Measurements from ENCODE around the gene ALX4.
A peak's percentile ranks its signal among the peaks of the same experiment; 100 is the strongest.

Gene ALX4

GRCh38 chr11:44309478-44310205 is at the start of gene ALX4:
Gene ALX4, minus strand, starts transcription at chr11:44310139. Its CDS starts 77 bp downstream, at chr11:44310062.
- DNase-seq = peak in 1 of 2 experiments; percentile 11

DNA sequence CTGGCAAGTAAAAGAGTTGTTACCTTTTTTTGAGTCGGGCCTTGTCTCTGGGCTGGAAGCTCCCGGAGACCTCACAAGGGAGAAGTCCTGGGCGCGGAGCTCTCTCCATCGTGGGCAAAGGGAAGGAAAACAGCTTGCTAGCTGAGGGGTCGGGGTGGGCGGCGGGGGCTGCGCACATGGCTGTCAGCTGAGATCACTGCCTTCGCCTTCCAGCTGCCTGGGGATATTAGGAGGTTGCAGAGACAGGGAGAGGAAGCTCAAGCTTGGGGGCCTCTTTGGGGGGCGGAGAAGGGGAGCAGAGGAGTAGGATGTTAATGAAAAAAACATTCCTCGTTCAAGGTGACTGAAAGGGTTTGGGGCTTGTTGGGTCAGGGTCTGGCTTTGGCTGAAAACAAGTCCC is 49.2 kb upstream of the ALX4 start:
- DNase-seq = no peak

DNA sequence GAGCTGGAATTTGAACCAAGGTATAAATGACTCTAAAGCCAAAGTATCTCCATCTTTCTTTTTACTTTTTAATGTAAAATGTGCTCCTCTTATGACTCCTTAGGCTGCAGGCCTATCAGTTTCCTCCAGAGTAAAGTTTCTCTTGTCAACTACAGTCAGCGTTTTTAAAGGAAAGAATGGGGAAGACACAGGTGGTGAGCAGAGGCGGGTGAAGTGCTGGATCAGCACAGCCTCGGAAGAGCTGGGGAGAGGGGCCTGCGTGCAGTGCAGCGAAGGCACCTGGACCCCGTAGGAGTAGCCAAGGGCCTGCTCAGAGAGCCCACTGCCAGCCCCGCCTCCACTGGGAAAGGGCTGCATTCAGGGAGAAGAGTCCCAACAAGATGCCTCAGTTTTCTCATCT is 48.8 kb upstream of the ALX4 start:
- DNase-seq = no peak

GRCh38 chr11:44357711-44358110 is 47.8 kb upstream of the ALX4 start:
- DNase-seq = no peak

DNA sequence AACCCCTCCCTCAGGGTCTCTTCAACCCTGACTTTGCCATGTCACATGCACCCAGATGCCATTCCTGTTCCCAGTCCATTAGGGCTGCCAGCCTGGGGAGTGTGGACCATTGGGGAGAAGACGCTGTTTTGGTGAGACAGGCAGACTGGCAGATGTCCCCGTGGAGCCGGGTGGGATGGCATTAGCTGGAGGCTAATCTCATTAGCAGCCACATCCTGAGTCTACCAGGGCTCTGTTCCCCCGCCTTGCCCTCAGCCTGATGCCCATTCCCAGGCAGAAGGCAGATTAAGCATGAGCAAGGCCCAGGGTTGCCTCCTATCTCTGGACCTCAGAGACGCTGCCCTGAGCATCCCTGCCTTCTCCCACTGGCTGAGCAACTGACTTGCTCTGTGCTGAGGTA is 46.4 kb upstream of the ALX4 start:
- DNase-seq = no peak

DNA sequence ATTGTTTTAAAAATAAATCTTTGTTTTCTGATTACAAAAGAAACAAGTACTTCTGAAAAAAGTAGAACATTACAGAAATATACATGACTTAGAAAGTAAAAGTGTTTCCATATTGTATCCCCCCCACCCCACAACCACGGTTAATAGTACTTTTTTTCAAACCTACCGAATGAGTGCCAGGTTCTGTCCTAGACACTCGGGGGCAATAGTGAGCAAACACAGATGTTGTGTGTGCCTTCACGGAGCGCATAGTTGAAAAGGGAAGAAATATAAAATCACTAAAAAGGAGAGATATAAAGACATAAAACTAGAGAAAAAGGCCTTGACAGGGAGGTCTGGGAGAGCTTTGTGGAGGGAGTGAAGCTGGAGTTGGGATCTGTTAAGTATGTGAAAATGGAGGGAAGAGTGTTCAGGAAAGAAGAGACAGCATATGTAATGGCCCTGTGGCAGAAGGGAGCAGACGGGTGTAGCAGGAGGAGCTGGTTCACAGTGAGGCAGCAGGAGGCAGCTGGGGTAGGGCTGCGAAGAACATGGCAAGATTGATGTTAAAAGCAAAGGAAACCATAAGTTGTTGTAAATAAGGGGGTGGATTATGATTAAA is 42.1 kb upstream of the ALX4 start:
- peak; percentile 7 to 18 for DNase-seq

DNA sequence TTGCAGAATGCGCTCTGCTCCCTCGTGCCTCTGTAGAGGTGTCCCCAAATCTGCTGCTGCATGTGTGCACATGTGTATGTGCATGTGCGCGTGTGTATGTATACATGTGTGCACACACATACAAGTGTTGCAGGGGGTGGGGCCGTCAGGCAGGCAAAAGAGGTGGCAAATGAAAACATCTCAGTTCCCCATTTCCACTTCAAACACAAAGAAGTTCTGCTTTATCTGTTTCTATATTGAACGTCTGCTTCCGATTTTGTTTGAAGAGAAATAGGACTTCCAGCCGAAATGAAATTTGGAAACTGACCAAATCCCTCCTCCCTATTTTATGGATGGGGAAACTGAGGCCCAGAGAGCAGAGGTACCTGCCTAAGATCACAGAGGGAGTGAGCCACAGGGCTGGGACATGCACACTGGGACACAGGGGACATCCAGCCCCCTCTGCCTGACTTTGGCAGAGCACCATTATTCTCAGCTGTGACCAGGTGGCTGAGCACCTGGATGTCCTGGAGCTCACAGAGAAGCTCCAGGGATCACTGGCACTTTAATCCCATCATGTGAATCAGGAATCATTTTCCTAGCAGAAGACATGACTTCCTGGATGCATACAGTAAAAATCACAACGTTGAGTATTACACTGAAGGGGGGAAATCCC is 41.2 kb upstream of the ALX4 start:
- peak in 1 of 2 experiments; percentile 6 for DNase-seq

DNA sequence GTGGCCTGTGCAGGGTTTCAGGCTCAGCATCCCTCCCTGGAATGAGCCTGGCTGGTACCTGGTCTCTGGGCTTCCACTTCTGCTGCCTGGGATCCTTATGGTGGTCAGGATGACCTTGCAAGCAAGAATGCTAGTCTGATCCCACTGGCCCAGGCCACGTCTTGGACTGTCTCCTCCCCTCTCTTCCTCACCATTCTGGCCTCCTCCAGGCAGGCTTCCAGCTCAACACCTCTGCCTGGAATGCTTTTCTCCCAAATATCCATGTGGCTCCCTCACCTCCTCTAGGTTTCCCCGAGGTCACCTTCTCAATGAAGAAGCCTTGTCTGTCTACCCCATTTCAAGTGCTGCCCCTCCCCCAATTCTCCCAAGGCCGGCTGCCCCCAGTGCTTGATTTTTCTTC is 39.4 kb upstream of the ALX4 start:
- no peak for DNase-seq

DNA sequence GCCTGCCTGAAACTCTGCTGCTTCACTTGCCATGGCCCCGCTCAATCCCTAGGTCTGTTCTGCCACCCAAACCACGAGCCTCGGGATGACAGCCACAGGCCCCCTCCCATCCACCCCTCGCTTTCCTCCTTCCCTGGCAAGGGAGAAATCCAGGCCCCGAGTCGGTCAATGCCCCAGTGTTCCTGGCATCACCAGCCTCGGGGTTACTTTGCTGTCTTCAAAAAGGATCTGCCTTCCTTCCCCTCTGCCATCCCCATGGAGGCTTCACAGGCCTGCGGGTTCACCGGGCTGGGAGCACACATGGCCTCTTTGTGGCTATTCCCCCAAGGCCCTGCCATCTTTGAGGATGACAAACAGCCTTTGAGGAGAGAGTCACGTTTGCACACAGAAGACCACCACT is 38.8 kb upstream of the ALX4 start:
- no peak for DNase-seq

DNA sequence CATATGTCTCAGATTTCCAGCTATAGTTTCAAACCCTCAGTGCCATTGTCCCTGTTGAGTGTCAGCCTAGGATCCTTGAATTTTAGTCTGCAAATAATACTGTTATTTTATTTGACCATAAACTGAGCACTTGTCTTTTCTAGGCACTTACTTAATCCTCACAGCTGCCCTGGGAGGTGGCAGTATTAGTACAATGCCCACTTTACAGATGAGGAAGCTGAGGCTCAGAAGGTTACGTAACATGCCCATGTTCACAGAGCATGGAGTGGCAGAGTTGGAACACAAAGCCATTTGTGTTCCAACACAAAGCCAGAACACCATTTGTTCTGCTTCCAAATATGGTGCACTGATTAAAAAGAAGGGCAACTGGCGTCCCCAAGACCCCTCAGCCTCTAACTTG is 38.2 kb upstream of the ALX4 start:
- DNase-seq = no peak

- no peak for DNase-seq
Measured at GRCh38 chr11:44347538-44347937, 37.6 kb upstream of the ALX4 start.

DNA sequence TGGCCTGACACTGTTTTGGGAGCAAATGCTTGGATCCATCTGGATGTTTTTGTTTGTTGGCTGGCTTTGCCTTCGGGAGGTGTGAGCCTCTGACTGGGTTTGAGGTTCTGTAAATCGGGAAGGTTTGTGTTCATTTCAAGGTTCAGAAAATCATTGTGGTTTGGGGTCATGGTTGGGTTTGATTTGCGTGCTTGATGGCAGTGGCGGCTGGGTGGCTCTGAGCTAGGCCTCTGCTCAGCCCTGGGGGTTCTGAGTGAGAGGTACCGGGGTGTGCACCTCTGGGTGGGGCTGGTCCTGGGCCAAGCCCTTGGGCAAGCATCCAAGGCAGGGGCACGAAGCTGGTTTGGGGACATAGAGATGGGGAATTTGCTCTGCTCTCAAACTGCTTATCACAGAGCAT is 37.0 kb upstream of the ALX4 start:
- DNase-seq = no peak

DNA sequence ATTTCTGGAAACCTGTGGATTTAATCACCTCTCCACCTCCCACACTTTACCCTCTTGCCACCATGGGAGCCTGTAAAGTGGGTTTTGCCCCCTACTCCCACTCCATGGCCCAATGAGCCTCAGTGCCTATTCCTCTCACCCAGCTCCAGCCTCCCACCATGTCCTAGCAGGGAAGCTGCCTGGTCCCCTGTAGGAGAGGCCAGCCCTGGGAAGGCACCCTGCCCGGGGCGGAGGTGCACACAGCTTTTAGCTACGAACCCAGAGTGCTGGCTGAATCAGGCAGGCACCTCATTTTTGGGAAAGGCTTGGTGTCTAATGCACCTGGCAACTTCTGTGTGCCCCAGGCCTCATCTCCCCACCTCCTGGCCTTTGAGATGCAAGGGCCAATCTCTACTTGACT is 35.8 kb upstream of the ALX4 start:
- DNase-seq = no peak

GRCh38 chr11:44344921-44345320 is 35.0 kb upstream of the ALX4 start:
- no peak for DNase-seq

GRCh38 chr11:44344423-44344820 is 34.5 kb upstream of the ALX4 start:
- DNase-seq = no peak

GRCh38 chr11:44343778-44344422 is 34.0 kb upstream of the ALX4 start:
- no peak for DNase-seq

DNA sequence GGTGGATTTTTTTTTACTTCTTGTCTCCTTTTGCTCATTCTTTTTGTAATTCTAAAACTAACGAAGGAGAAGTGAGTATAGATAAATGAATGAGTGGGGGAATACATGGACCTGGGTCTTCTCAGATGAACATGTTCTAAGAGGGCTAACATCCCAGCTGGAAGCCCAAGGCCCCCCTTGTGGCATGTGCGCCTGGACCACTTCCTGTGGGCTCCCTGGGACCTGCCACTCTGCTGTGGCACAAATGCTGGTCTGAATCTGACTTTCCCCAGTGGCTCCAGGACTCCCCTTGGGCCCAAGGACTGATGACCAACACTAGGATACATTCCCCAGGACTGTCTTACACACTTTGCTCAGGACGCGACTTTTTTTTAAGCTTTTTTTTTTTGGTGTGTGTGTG is 32.7 kb upstream of the ALX4 start:
- no peak for DNase-seq

DNA sequence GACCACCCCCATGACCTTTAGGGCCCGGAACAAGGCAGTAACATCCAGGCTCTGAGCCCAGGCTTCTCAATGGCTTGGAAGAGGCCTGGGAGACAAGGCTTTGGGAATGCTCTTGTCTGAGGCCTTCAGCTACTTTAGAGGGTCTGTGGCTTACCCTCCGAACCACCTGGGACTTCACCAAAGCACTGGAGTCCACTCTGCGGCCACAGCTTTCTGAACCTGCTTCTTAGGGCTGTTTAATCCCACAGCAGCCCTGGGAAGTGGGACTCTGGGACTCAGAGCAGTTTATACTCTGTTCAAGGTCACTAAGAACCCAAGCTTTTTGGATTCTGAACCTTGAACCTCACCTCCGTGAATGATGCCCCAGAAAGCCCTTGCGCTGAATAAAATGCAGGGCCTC is 30.7 kb upstream of the ALX4 start:
- DNase-seq = no peak

- no peak for DNase-seq
Measured at GRCh38 chr11:44339530-44339883, 29.6 kb upstream of the ALX4 start.

DNA sequence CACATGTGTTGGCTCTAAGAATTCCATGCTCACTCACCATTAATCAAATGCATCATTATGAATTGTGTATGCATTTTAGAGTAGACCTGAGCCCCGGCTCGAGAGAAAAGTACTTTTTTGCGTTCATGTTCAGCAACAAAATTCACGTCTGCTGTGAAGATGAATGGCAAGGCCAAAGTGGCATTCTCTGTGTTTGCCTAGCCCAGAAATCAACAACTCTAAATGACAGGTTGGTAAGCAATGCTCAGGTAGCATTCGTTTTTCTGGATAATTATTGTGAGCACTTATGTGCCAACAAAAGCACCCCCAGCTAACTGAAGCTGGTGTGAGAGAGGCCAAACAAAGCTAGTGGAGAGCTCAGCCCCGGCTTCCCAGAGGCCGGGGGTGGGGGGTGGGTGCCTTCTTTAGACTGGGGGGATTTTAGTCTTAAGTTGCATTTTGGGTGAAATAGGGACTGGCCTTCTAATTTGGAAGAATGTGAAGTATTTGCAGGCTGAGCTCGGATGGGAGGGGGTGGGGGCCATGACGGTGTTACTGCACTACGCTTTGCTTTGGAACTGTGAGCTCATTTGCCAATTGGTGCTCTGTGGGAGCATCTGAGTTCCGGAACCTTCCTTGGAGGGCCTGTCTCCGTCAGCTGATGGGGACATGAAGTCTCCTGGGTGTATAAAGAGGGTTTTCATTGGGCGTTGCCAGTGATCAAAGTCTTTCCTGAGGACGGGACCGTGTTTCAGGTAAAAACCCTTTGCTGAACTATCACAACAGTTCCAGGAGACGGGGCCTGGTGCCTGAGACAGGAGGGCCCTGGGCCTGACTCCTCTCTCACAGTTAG is 29.0 kb upstream of the ALX4 start:
- DNase-seq = no peak

- DNase-seq = no peak
Measured at GRCh38 chr11:44338026-44338425, 28.1 kb upstream of the ALX4 start.

GRCh38 chr11:44335919-44336318 is 26.0 kb upstream of the ALX4 start:
- DNase-seq = no peak

All from Kasumi-1 (cell line).